Measurements from ENCODE around the gene GTF2E1.
"Not testable (repeated sequence)": the region's sequence is repeated elsewhere in the genome, so short reads cannot be mapped to it uniquely, and the experiment has no call there.

Gene GTF2E1

DNA sequence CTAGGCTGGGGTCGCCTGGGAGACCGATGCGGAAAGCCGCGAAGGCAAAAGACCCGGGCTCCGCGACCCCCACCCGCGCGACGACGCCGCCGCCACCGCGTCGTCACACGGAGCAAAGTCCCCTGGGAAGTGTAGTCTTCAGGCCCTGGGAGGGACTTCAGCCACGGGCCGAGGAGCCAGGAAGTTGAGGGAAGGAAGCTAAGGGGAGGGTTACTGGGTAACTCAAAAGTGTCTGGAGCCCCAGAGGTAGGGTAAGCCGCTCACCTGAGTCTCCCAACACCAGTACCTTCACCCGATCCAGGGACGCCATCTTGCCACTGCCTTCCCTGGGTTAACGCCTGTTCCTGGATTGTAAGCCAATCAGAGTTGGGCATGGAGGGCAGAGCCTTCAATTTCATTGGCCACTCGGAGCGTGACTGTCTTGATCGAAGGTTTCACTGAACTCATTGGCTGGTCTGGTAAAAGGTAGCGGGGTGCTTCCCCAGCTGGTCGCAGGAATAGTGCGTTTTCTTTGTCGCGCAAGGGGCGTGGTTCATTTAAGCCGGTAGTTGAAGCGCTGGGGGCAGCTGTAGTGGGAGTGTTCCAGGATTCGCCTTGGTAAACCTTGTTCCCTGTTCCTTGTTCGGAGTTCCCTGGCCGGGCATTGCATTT, at the start of gene GTF2E1, which contains the start of gene RABL3:
Gene GTF2E1 (plus strand): TSS at position 547 of the 651 bp plus-strand sequence. CDS start 7,809 bp downstream, outside the sequence.
Gene RABL3 (minus strand): TSS at position 319 of the 651 bp plus-strand sequence. CDS start 9 bp downstream, at position 310.
- peak within 1 kb of the TSS; percentile 97 for H3K27ac Mint-ChIP-seq
- ATAC-seq (peak; percentile 100), DNase-seq (ENCODE audit: low spot score in 2 of 2) (peak; percentile 84 to 97)
- peaks cover 10% of the 10 kb centered on the region for H3K36me3 Mint-ChIP-seq
- peaks cover 27% of the 10 kb centered on the region for H3K4me1 Mint-ChIP-seq
- H3K9me3 Mint-ChIP-seq, result no peaks in the 10 kb centered on the region
- H3K4me3 Mint-ChIP-seq, result peak within 1 kb of the TSS; percentile 90

GRCh38 chr3:120693439-120694171, 48.9 kb upstream of the GTF2E1 start:
- ATAC-seq (no peak), DNase-seq (ENCODE audit: low spot score in 2 of 2) (no peak)
- Mint-ChIP-seq H3K36me3 (peaks cover 29% of the 10 kb centered on the region), H3K9me3 (no peaks in the 10 kb centered on the region), H3K4me1 (no peaks in the 10 kb centered on the region), H3K4me3 (no peak overlapping the region), H3K27ac (peak overlapping the region; percentile 43)

- no peak for DNase-seq (ENCODE audit: low spot score in 2 of 2)
- Mint-ChIP-seq H3K4me3 (no peak overlapping the region), H3K36me3 (peaks cover 7% of the 10 kb centered on the region), H3K9me3 (peaks cover 3% of the 10 kb centered on the region), H3K4me1 (no peaks in the 10 kb centered on the region), H3K27ac (no peak overlapping the region)
- no peak for ATAC-seq
Observed at GRCh38 chr3:120699333-120699732, 43.2 kb upstream of the GTF2E1 start.

DNA sequence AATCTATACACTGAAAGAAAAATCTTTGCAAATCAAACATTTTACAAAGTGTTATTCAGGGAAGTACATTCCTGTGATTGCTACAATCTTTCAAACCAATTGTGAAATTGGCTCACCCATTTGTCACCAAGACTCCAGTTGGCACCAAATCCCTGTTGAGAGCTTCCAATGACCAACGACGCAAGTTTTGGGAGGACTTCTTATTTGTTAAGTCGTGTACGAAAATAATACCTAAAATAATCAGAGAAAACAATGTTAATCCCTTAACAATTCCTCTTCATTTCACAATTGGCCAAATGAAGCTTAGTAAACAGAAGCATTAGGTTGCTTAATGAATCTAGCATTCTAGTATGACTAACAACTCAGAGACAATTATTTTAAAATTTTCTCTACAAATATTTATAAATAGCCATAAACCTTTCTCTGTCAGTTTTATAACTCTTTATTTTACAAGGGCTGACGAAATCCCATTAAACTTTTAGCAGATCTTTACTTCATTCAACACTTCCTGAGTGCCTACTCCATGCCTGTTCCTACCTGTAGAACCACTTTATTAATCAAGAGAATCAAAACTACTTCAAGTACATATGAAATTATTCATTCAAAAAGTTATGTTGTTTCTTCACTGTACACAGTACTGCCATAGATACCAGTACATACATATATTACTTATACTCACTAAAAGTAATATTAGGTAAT, 36.5 kb upstream of the GTF2E1 start:
- no peak for ATAC-seq
- Mint-ChIP-seq H3K9me3 (peaks cover 3% of the 10 kb centered on the region), H3K27ac (no peak overlapping the region), H3K4me1 (no peaks in the 10 kb centered on the region), H3K36me3 (peaks cover 35% of the 10 kb centered on the region), H3K4me3 (no peak overlapping the region)
- no peak for DNase-seq (ENCODE audit: low spot score in 2 of 2)

DNA sequence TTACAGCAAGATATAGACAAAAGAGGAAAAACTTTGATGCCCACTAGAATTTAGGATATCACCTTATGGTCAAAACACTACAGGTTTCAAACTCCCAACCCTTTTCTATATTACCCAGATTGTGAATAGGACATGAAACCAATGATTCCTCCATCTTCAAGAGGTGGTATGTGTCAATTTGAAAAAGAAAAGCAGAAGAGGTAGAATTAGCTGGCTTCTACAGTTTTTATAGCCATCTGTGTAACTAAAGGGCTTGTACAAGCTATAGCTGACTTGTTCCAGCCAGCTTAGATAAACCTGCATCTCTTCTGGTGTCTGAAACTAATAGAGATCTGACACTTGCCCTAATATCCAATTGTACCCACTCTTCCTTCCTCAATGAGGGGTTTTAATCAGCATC, 35.6 kb upstream of the GTF2E1 start:
- H3K9me3 Mint-ChIP-seq, result peaks cover 3% of the 10 kb centered on the region
- ATAC-seq, result no peak
- H3K4me1 Mint-ChIP-seq, result no peaks in the 10 kb centered on the region
- H3K4me3 Mint-ChIP-seq, result no peak overlapping the region
- H3K27ac Mint-ChIP-seq, result no peak overlapping the region
- peaks cover 35% of the 10 kb centered on the region for H3K36me3 Mint-ChIP-seq
- DNase-seq (ENCODE audit: low spot score in 2 of 2), result no peak

GRCh38 chr3:120708408-120708807, 34.1 kb upstream of the GTF2E1 start:
- Mint-ChIP-seq H3K9me3 (peaks cover under 1% of the 10 kb centered on the region), H3K36me3 (peaks cover 35% of the 10 kb centered on the region), H3K4me1 (peaks cover 5% of the 10 kb centered on the region), H3K27ac (no peak overlapping the region), H3K4me3 (no peak overlapping the region)
- DNase-seq (ENCODE audit: low spot score in 2 of 2) (no peak), ATAC-seq (no peak)

DNA sequence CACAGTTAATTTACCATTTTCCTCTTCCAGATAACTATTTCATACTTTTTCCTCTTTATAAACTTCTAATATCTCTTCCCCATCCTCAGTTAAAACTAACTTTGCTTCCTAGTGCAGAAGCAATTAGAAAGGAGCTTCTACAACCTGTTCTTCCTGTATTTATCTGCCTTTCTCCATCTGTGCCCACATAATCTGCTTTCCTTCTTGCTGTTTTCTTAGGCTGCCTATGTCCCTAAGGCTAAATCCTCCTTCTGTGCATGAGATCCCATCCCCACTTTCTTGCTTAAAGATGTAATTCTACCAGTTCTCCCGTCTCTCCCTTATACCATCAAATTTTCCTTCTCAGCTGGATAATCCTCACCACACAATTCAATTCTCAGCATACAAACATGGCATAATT, 32.2 kb upstream of the GTF2E1 start:
- DNase-seq (ENCODE audit: low spot score in 2 of 2), result no peak
- no peak overlapping the region for H3K27ac Mint-ChIP-seq
- ATAC-seq, result no peak
- H3K36me3 Mint-ChIP-seq, result peaks cover 17% of the 10 kb centered on the region
- H3K4me1 Mint-ChIP-seq, result peaks cover 5% of the 10 kb centered on the region
- H3K4me3 Mint-ChIP-seq, result no peak overlapping the region
- no peaks in the 10 kb centered on the region for H3K9me3 Mint-ChIP-seq

GRCh38 chr3:120713262-120713661, 29.3 kb upstream of the GTF2E1 start:
- H3K4me3 Mint-ChIP-seq, result no peak overlapping the region
- no peak for DNase-seq (ENCODE audit: low spot score in 2 of 2)
- no peak overlapping the region for H3K27ac Mint-ChIP-seq
- peaks cover 4% of the 10 kb centered on the region for H3K36me3 Mint-ChIP-seq
- H3K9me3 Mint-ChIP-seq, result no peaks in the 10 kb centered on the region
- no peak for ATAC-seq
- H3K4me1 Mint-ChIP-seq, result peaks cover 10% of the 10 kb centered on the region

- H3K27ac Mint-ChIP-seq, result peak overlapping the region; percentile 91
- peak; percentile 20 to 57 for DNase-seq (ENCODE audit: low spot score in 2 of 2)
- H3K4me1 Mint-ChIP-seq, result peaks cover 27% of the 10 kb centered on the region
- not testable (repeated sequence) for H3K36me3 Mint-ChIP-seq, H3K9me3 Mint-ChIP-seq
- H3K4me3 Mint-ChIP-seq, result peak overlapping the region; percentile 59
- ATAC-seq, result peak; percentile 60
Observed at GRCh38 chr3:120719167-120719834, 23.2 kb upstream of the GTF2E1 start.

GRCh38 chr3:120726791-120727190, 15.8 kb upstream of the GTF2E1 start:
- no peaks in the 10 kb centered on the region for H3K4me1 Mint-ChIP-seq
- H3K4me3 Mint-ChIP-seq, result no peak overlapping the region
- peaks cover 24% of the 10 kb centered on the region for H3K36me3 Mint-ChIP-seq
- H3K9me3 Mint-ChIP-seq, result no peaks in the 10 kb centered on the region
- no peak overlapping the region for H3K27ac Mint-ChIP-seq
- DNase-seq (ENCODE audit: low spot score in 2 of 2) (no peak), ATAC-seq (no peak)

- no peak for ATAC-seq
Observed at GRCh38 chr3:120730576-120731542, 11.7 kb upstream of the GTF2E1 start.

GRCh38 chr3:120738006-120738405, 4.5 kb upstream of the GTF2E1 start:
- not testable (repeated sequence) for H3K27ac Mint-ChIP-seq; H3K36me3 Mint-ChIP-seq; H3K9me3 Mint-ChIP-seq; H3K4me3 Mint-ChIP-seq; DNase-seq (ENCODE audit: low spot score in 2 of 2); H3K4me1 Mint-ChIP-seq; ATAC-seq

More at GRCh38 chr3:120730576-120731542, 11.7 kb upstream of the GTF2E1 start:
- Mint-ChIP-seq H3K9me3 (peaks cover 4% of the 10 kb centered on the region), H3K36me3 (peaks cover 24% of the 10 kb centered on the region), H3K4me1 (no peaks in the 10 kb centered on the region), H3K4me3 (no peak overlapping the region), H3K27ac (no peak overlapping the region)
- DNase-seq (ENCODE audit: low spot score in 2 of 2), result no peak

- DNase-seq (ENCODE audit: low spot score in 2 of 2) (no peak), ATAC-seq (no peak)
- Mint-ChIP-seq H3K27ac (peak overlapping the region; percentile 97), H3K36me3 (peaks cover 10% of the 10 kb centered on the region), H3K9me3 (peaks cover 3% of the 10 kb centered on the region), H3K4me1 (peaks cover 27% of the 10 kb centered on the region), H3K4me3 (peak overlapping the region; percentile 90)
Observed at GRCh38 chr3:120741320-120741719, 1.2 kb upstream of the GTF2E1 start.

- H3K4me3 Mint-ChIP-seq, result peak overlapping the region; percentile 90
- DNase-seq (ENCODE audit: low spot score in 2 of 2), result peak in 1 of 2 donors; percentile 50
- peaks cover 10% of the 10 kb centered on the region for H3K36me3 Mint-ChIP-seq
- peaks cover 27% of the 10 kb centered on the region for H3K4me1 Mint-ChIP-seq
- peak; percentile 1 for ATAC-seq
- peak overlapping the region; percentile 97 for H3K27ac Mint-ChIP-seq
- H3K9me3 Mint-ChIP-seq, result peaks cover 3% of the 10 kb centered on the region
Observed at GRCh38 chr3:120741837-120742197, 727 bp upstream of the GTF2E1 start.

All from stimulated activated effector memory CD8-positive, alpha-beta T cell treated with anti-CD3 and anti-CD28 coated beads, Interleukin-12 subunit alpha, Interleukin-12 subunit beta, amount 100 ng/mL, for 72 hours (primary cell).